Left lung (tissue), 10 donors: ENCODE results near the gene CST9L. TPM values are rescaled to one million over a fixed set of nuclear protein-coding genes. Genes with fewer than 3 reads are reported as not detected.

Experiments
- ATAC-seq: fragments of 200-7000 bp; cut with Tn5 transposase; one replicate; pipeline ENCODE4 v1.9.1; 2020; ENCODE audit warnings: moderate library complexity
- DNase-seq, 4 donors: peaks; one replicate each; pipeline ENCODE4 v3.0.0-alpha.2; 2013 to 2020
- H3K27ac ChIP-seq, 2 donors: fragments of 200-600 bp; sonication (generic) in 1 of 2; one replicate each; pipeline versions ENCODE4 v1.5.0 to v1.8.0; 2020 to 2021
- H3K27me3 ChIP-seq, 2 donors: fragments of 200-600 bp; sonication (generic) in 1 of 2; one replicate each; pipeline versions ENCODE4 v1.5.0 to v1.8.0; 2020 to 2021
- H3K36me3 ChIP-seq, 2 donors: fragments of 200-600 bp; sonication (generic) in 1 of 2; one replicate each; pipeline versions ENCODE4 v1.5.0 to v1.8.0; 2020 to 2021
- H3K4me1 ChIP-seq, 2 donors: fragments of 200-600 bp; one replicate each; pipeline ENCODE4 v1.8.0; 2021
- H3K4me3 ChIP-seq, 2 donors: fragments of 200-600 bp; sonication (generic) in 1 of 2; one replicate each; pipeline versions ENCODE4 v1.5.0 to v1.8.0; 2020 to 2021; ENCODE audit warnings: mild to moderate bottlenecking in 1 of 2
- H3K9me3 ChIP-seq, 2 donors: fragments of 200-600 bp; sonication (generic) in 1 of 2; one replicate each; pipeline versions ENCODE4 v1.5.0 to v1.8.0; 2020 to 2021
- CTCF ChIP-seq, 2 donors: fragments of 200-600 bp; sonication (generic) in 1 of 2; IDR thresholded peaks; one replicate each; pipeline versions ENCODE4 v1.5.0 to v1.8.0; 2021; ENCODE audit warnings: antibody characterized with exemption in 2 of 2
- intact Hi-C, 2 donors: fragments of 100-400 bp; cut with DNase I; formaldehyde crosslinking; loops; one replicate each; pipeline versions ENCODE4 v1.11.2 to v1.14.2; 2022
- polyA plus RNA-seq, 6 donors: library from polyadenylated mRNA; unstranded; fragments of 120-200 nt; gene quantifications; one replicate each; pipeline ENCODE4 v1.2.1, GENCODE V29; 2013; ENCODE audit not compliant: insufficient read length in 6 of 6
- total RNA-seq, 2 donors: library from RNA; stranded (reverse); fragmentation: NEBNext Ultra II Directional; extraction: Animal tissue kit (Norgen Biotek cat#: 25700); gene quantifications; one replicate each; pipeline ENCODE4 v1.2.1, GENCODE V29; 2021
- donor health status: DM: no; HTN: yes; CAD: no.
- donor health status: DM: no; HTN: no; CAD: no.

Gene CST9L
- total and polyA plus RNA-seq, 8 donors, result not detected

- no peak for TF ChIP-seq CTCF (IDR thresholded peaks at IDR 0.05)
- Histone ChIP-seq H3K27me3 (no peaks in the 10 kb centered on the region), H3K4me1 (no peaks in the 10 kb centered on the region), H3K36me3 (no peaks in the 10 kb centered on the region), H3K4me3 (no peak overlapping the region), H3K9me3 (no peaks in the 10 kb centered on the region), H3K27ac (no peak overlapping the region)
- ATAC-seq (no peak), DNase-seq (no peak)
- intact Hi-C loops, result no loop called here
Measured at GRCh38 chr20:23568971-23569330, 667 bp upstream of the CST9L start.

GRCh38 chr20:23566199-23566932 lies 1.9 kb downstream of the CST9L start:
- no peaks in the 10 kb centered on the region for H3K27me3 ChIP-seq
- DNase-seq (no peak), ATAC-seq (no peak)
- H3K36me3 ChIP-seq, result no peaks in the 10 kb centered on the region
- H3K4me3 ChIP-seq, result no peak overlapping the region
- intact Hi-C loops, result no loop called here
- H3K27ac ChIP-seq, result no peak overlapping the region
- H3K4me1 ChIP-seq, result no peaks in the 10 kb centered on the region
- peaks cover 0 to 17% of the 10 kb centered on the region in 2 donors for H3K9me3 ChIP-seq
- no peak for TF ChIP-seq CTCF (IDR thresholded peaks at IDR 0.05)

- ATAC-seq (no peak), DNase-seq (no peak)
- Histone ChIP-seq H3K27ac (no peak overlapping the region), H3K36me3 (no peaks in the 10 kb centered on the region), H3K4me1 (no peaks in the 10 kb centered on the region), H3K4me3 (no peak overlapping the region), H3K9me3 (peaks cover 0 to 22% of the 10 kb centered on the region in 2 donors), H3K27me3 (no peaks in the 10 kb centered on the region)
- intact Hi-C loops, result no loop called here
- no peak for TF ChIP-seq CTCF (IDR thresholded peaks at IDR 0.05)
Measured at GRCh38 chr20:23565503-23566045, 2.7 kb downstream of the CST9L start.

GRCh38 chr20:23564927-23565326 lies 3.4 kb downstream of the CST9L start:
- DNase-seq, result no peak
- H3K4me1 ChIP-seq, result no peaks in the 10 kb centered on the region
- no peak overlapping the region for H3K4me3 ChIP-seq
- no peak for ATAC-seq
- no peak for TF ChIP-seq CTCF (IDR thresholded peaks at IDR 0.05)
- H3K36me3 ChIP-seq, result no peaks in the 10 kb centered on the region
- H3K27ac ChIP-seq, result no peak overlapping the region
- H3K27me3 ChIP-seq, result no peaks in the 10 kb centered on the region
- intact Hi-C loops, result no loop called here
- peaks cover 0 to 28% of the 10 kb centered on the region in 2 donors for H3K9me3 ChIP-seq

GRCh38 chr20:23562721-23563342 lies 5.5 kb downstream of the CST9L start:
- intact Hi-C loops, result no loop called here
- Histone ChIP-seq H3K27ac (no peak overlapping the region), H3K9me3 (peaks cover 0 to 42% of the 10 kb centered on the region in 2 donors), H3K27me3 (no peaks in the 10 kb centered on the region), H3K4me3 (no peak overlapping the region), H3K36me3 (no peaks in the 10 kb centered on the region), H3K4me1 (no peaks in the 10 kb centered on the region)
- TF ChIP-seq CTCF (IDR thresholded peaks at IDR 0.05), result no peak
- no peak for DNase-seq
- no peak for ATAC-seq
